ENCODE results near the gene SPACA9. TPM values are rescaled to one million over a fixed set of nuclear protein-coding genes. Genes with fewer than 3 reads are reported as not detected.

Gene SPACA9
- total RNA-seq, 4 donors from 2014 or later = 14.6 to 22.3 (median 19.0) TPM

DNA sequence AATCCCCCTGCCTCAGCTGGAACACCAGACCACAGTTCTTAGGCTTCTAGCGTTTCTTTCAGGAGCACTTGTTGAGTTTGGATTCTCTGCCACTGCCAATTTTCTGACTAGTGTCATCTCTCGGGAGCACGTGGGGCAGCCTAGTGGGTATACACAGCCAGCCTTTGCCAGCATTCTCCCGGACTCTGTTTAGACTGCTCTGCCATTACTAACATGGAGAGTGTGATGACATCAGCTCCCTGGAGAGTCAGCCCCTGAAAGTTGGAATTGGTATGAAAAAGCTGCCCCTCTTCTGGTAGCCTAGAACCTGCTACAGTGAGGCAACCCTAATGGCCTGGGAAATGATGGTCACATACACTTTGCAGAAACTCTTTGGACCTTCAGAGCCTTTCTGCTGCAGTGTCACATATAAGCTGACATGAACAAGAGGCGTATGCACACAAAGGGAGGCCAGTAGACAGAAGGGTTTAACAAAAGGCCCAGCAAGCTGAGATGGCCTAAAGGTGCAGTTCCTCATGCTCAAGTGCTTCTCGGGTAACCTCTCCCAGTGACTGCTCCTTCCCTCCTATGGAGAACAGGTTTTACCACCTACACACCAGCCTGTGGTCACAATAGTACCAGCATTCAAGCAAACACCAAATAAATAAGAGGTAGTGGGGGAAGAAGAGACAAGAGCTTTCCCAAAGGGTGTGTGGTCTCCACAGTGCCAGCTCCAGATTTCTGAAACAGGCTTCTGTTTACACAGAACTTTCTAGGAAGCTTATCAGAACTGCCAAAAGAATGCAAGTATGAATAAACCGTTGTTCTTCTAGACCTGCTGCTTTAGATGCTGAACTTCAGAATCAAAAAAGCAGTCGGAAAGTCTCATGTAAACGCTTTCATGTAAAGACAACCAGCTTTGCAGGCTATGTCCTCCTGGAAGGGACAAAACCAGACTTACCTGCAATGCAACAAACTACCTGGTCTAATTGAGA, 16.5 kb downstream of the SPACA9 start:
- Histone ChIP-seq H3K27me3 (no peaks in the 10 kb centered on the region), H3K27ac (peak overlapping the region; percentile 29 to 64 (median 49)), H3K4me1 (peaks cover 15 to 23% of the 10 kb centered on the region in 2 donors), H3K4me3 (replicated peaks in 1 of 3) (no peak overlapping the region), H3K36me3 (peaks cover 30 to 42% of the 10 kb centered on the region in 2 donors), H3K9me3 (no peaks in the 10 kb centered on the region)
- peak; percentile 36 to 40 for DNase-seq
- intact Hi-C loops (cut with DNase I) = no loop called here
- TF ChIP-seq, protein P1, sequence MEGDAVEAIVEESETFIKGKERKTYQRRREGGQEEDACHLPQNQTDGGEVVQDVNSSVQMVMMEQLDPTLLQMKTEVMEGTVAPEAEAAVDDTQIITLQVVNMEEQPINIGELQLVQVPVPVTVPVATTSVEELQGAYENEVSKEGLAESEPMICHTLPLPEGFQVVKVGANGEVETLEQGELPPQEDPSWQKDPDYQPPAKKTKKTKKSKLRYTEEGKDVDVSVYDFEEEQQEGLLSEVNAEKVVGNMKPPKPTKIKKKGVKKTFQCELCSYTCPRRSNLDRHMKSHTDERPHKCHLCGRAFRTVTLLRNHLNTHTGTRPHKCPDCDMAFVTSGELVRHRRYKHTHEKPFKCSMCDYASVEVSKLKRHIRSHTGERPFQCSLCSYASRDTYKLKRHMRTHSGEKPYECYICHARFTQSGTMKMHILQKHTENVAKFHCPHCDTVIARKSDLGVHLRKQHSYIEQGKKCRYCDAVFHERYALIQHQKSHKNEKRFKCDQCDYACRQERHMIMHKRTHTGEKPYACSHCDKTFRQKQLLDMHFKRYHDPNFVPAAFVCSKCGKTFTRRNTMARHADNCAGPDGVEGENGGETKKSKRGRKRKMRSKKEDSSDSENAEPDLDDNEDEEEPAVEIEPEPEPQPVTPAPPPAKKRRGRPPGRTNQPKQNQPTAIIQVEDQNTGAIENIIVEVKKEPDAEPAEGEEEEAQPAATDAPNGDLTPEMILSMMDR (IDR thresholded peaks at IDR 0.05) = no peak
- TF ChIP-seq POLR2A (IDR thresholded peaks at IDR 0.05) = peak in 1 of 2 donors; percentile 12
- 52 to 58% methylated on average over 9 of the region's 9 CpGs for WGBS, 2 donors

DNA sequence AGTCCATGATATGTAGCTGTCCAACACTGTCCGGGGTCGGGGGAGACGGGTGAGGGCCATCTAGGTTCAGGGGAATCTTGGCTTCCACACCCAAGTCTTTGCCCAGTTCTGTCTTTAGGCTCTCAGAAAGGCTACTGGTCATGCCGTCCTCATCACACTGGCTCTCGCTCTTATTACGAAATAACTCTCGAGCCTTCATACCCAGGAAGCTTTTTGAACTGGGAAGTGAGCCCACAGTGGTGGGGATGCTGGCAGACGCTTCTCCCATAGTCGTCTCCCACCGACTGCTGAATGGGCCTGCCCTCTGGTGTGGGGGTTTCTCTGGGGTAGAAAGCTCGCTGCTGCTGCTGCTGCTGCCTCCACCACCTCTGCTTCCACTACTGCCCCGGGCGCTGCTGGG, 17.6 kb downstream of the SPACA9 start:
- no peaks in the 10 kb centered on the region for H3K9me3 ChIP-seq
- peak overlapping the region in 1 of 3 donors; percentile 64 for H3K27ac ChIP-seq
- H3K4me3 ChIP-seq (replicated peaks in 1 of 3) = no peak overlapping the region
- no peak for DNase-seq
- 91 to 96% methylated on average over 13 of the region's 13 CpGs for WGBS, 2 donors
- H3K4me1 ChIP-seq = peaks cover 15 to 23% of the 10 kb centered on the region in 2 donors
- intact Hi-C loops (cut with DNase I) = no loop called here
- no peaks in the 10 kb centered on the region for H3K27me3 ChIP-seq
- peaks cover 41 to 54% of the 10 kb centered on the region in 2 donors for H3K36me3 ChIP-seq
- TF ChIP-seq, protein P1 (IDR thresholded peaks at IDR 0.05) = no peak
- no peak for TF ChIP-seq POLR2A (IDR thresholded peaks at IDR 0.05)

DNA sequence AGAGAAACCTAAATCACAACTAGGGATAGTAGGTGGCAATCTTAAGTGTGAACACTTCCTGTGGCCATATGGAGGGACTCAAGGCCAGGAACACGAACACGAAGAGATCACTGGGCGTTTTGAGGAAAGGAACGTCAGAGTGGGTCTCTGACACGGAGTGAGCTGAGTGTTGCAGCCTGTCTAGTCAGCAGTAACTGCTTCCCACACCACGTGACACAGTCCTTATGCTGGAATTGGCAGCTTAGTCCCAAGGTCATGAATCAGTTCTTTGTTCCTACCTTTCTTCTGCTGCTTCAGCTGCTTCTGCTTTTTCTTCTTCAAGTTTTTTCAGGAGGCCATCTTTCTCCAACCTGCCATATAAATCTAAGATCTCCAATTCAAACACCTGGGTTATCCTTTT, 18.2 kb downstream of the SPACA9 start:
- Histone ChIP-seq H3K27ac (peak overlapping the region in 1 of 3 donors; percentile 64), H3K27me3 (no peaks in the 10 kb centered on the region), H3K9me3 (no peaks in the 10 kb centered on the region), H3K36me3 (peaks cover 43 to 57% of the 10 kb centered on the region in 2 donors), H3K4me1 (peaks cover 15 to 23% of the 10 kb centered on the region in 2 donors), H3K4me3 (replicated peaks in 1 of 3) (no peak overlapping the region)
- intact Hi-C loops (cut with DNase I) = no loop called here
- TF ChIP-seq POLR2A (IDR thresholded peaks at IDR 0.05) = peak in 1 of 2 donors; percentile 24
- TF ChIP-seq, protein P1 (IDR thresholded peaks at IDR 0.05) = no peak
- DNase-seq = no peak
- 85 to 86% methylated on average over 6 of the region's 6 CpGs for WGBS, 2 donors

DNA sequence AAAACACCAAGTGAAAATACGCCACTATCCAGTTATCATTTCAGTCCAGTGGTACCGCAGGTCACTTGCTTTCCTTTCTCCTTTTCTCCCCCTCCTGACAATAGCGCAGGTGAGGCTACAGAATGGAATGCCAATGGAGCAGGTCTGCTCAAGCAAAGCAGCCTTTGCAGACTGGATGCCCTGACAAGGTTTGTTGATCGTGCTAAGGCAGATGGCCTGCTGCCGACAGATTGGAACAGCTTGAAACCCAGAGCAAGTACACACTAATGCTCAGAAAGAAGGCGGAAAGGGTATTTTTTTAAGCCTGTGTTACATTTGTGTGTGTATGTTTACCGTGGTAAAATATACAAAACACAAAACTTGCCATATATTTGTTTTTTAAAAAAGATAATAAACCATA, 19.4 kb downstream of the SPACA9 start:
- no peak overlapping the region for H3K4me3 ChIP-seq (replicated peaks in 1 of 3)
- WGBS, 2 donors = 94 to 98% methylated on average over 7 of the region's 7 CpGs
- H3K9me3 ChIP-seq = no peaks in the 10 kb centered on the region
- TF ChIP-seq POLR2A (IDR thresholded peaks at IDR 0.05) = no peak
- TF ChIP-seq, protein P1 (IDR thresholded peaks at IDR 0.05) = no peak
- H3K27ac ChIP-seq = no peak overlapping the region
- DNase-seq = no peak
- peaks cover 15 to 23% of the 10 kb centered on the region in 2 donors for H3K4me1 ChIP-seq
- H3K36me3 ChIP-seq = peaks cover 45 to 57% of the 10 kb centered on the region in 2 donors
- no peaks in the 10 kb centered on the region for H3K27me3 ChIP-seq
- intact Hi-C loops (cut with DNase I) = no loop called here
